IMR-90 (cell line): ENCODE results near the gene CENPT. TPM values are rescaled to one million over a fixed set of nuclear protein-coding genes. Genes with fewer than 3 reads are reported as not detected.

Source experiments
- ATAC-seq: fragments of 200-7000 bp; cut with Tn5 transposase; 2 replicates; pipeline ENCODE4 v1.9.1; 2020; ENCODE audit warnings: low read depth, mild to moderate bottlenecking, moderate library complexity
- BruUV-seq: library from RNA; stranded (reverse); fragments of 400-500 nt; replicated peaks from 2 replicates; lab custom pipeline; 2021; lab: Mats Ljungman, UMichigan
- CTCF ChIA-PET: fragments of 300-600 bp; formaldehyde crosslinking; extraction: SDS; loops from one replicate; lab custom pipeline; 2021; ENCODE audit warnings: antibody characterized with exemption; lab: Yijun Ruan, JAX
- POLR2A ChIA-PET: fragments of 300-600 bp; sonication (Branson Sonifier 250); formaldehyde crosslinking; loops from one replicate; lab custom pipeline; 2022; ENCODE audit warnings: antibody characterized with exemption; ENCODE audit not compliant: unreplicated experiment; lab: Charles Lee
- DNase-seq: peaks from one replicate; pipeline ENCODE4 v3.0.0; 2013
- H2AFZ ChIP-seq: replicated peaks from 2 replicates; pipeline ENCODE3; 2013; ENCODE audit warnings: low read length, mild to moderate bottlenecking; ENCODE audit not compliant: poor library complexity
- H2AK5ac ChIP-seq: 2 replicates; pipeline ENCODE4 v1.6.1; 2013; ENCODE audit warnings: low read depth, low read length, inconsistent platforms
- H2AK9ac ChIP-seq: replicated peaks from 2 replicates; pipeline ENCODE3; 2013; ENCODE audit warnings: mild to moderate bottlenecking, low read depth, low read length, moderate library complexity; ENCODE audit not compliant: poor library complexity
- H2BK120ac ChIP-seq: 2 replicates; pipeline ENCODE4 v1.6.1; 2013; ENCODE audit warnings: low read depth, low read length, inconsistent platforms
- H2BK15ac ChIP-seq: 3 replicates; pipeline ENCODE4 v1.6.1; 2013; ENCODE audit warnings: low read depth, low read length, inconsistent platforms
- H2BK20ac ChIP-seq: 2 replicates; pipeline ENCODE4 v1.6.1; 2013; ENCODE audit warnings: low read depth, mild to moderate bottlenecking, inconsistent platforms, low read length, moderate library complexity
- H2BK5ac ChIP-seq: 2 replicates; pipeline ENCODE4 v1.6.1; 2013; ENCODE audit warnings: mild to moderate bottlenecking, low read depth, low read length, inconsistent platforms; ENCODE audit not compliant: poor library complexity, severe bottlenecking
- H3K14ac ChIP-seq: replicated peaks from 2 replicates; pipeline ENCODE4 v1.6.1; 2013; ENCODE audit warnings: low read depth, low read length, inconsistent platforms
- H3K18ac ChIP-seq: 2 replicates; pipeline ENCODE4 v1.6.1; 2013; ENCODE audit warnings: low read depth, low read length, control low read depth
- H3K23ac ChIP-seq: 2 replicates; pipeline ENCODE4 v1.6.1; 2013; ENCODE audit warnings: low read depth, low read length, inconsistent platforms
- H3K27ac ChIP-seq: 2 replicates; pipeline ENCODE4 v1.5.1; 2013; ENCODE audit warnings: mild to moderate bottlenecking, control low read depth, low read length; ENCODE audit not compliant: insufficient read depth
- H3K27me3 ChIP-seq: 2 replicates; pipeline ENCODE4 v1.6.1; 2013; ENCODE audit warnings: low read length; ENCODE audit not compliant: control insufficient read depth, insufficient read depth
- H3K36me3 ChIP-seq: 2 replicates; pipeline ENCODE4 v1.6.1; 2013; ENCODE audit warnings: low read length, mixed read lengths; ENCODE audit not compliant: control insufficient read depth, insufficient read depth
- H3K4ac ChIP-seq: 2 replicates; pipeline ENCODE4 v1.6.1; 2013; ENCODE audit warnings: low read depth, low read length, inconsistent platforms
- H3K4me1 ChIP-seq: 2 replicates; pipeline ENCODE4 v1.6.1; 2013; ENCODE audit warnings: low read length, mixed read lengths; ENCODE audit not compliant: control insufficient read depth, insufficient read depth
- H3K4me2 ChIP-seq: 2 replicates; pipeline ENCODE4 v1.6.1; 2013; ENCODE audit warnings: low read depth, mild to moderate bottlenecking, control low read depth, low read length, moderate library complexity
- H3K4me3 ChIP-seq: 2 replicates; pipeline ENCODE4 v1.5.1; 2013; ENCODE audit warnings: low read depth, mild to moderate bottlenecking, control low read depth, low read length, moderate library complexity; ENCODE audit not compliant: insufficient read depth
- H3K56ac ChIP-seq: 2 replicates; pipeline ENCODE4 v1.6.1; 2013; ENCODE audit warnings: low read length, inconsistent platforms; ENCODE audit not compliant: insufficient read depth; ENCODE audit errors: extremely low read depth
- H3K79me1 ChIP-seq, 2 experiments: 2 replicates each; pipeline ENCODE4 v1.6.1; 2013; ENCODE audit warnings: low read length in 2 of 2, inconsistent platforms in 1 of 2, low read depth in 1 of 2
- H3K9ac ChIP-seq: 2 replicates; pipeline ENCODE4 v1.6.1; 2013; ENCODE audit warnings: low read depth, low read length, control low read depth
- H3K9me1 ChIP-seq: 2 replicates; pipeline ENCODE4 v1.6.1; 2013; ENCODE audit warnings: low read length, inconsistent platforms; ENCODE audit not compliant: insufficient read depth
- H3K9me3 ChIP-seq: 2 replicates; pipeline ENCODE4 v1.6.1; 2013; ENCODE audit warnings: low read length; ENCODE audit not compliant: control insufficient read depth, insufficient read depth
- H4K20me1 ChIP-seq: 2 replicates; pipeline ENCODE4 v1.6.1; 2013; ENCODE audit warnings: low read length, inconsistent platforms; ENCODE audit not compliant: insufficient read depth
- H4K5ac ChIP-seq: 2 replicates; pipeline ENCODE4 v1.6.1; 2013; ENCODE audit warnings: mild to moderate bottlenecking, low read depth, low read length, control low read depth
- H4K8ac ChIP-seq, 2 experiments: 2 replicates each; pipeline ENCODE4 v1.6.1; 2013; ENCODE audit warnings: low read depth in 2 of 2, low read length in 2 of 2, control low read depth in 1 of 2, inconsistent platforms in 1 of 2
- H4K91ac ChIP-seq: 2 replicates; pipeline ENCODE4 v1.6.1; 2013; ENCODE audit warnings: low read depth, low read length, inconsistent platforms; ENCODE audit not compliant: insufficient read depth
- CEBPB ChIP-seq: IDR thresholded peaks from 2 replicates; pipeline ENCODE4 v1.6.1; 2012; ENCODE audit warnings: low read depth, low read length, improper control_type of control experiment
- MAFK ChIP-seq: IDR thresholded peaks from 2 replicates; pipeline ENCODE4 v1.6.1; 2012; ENCODE audit warnings: low read depth, low read length, improper control_type of control experiment
- MAZ ChIP-seq: IDR thresholded peaks from 2 replicates; pipeline ENCODE4 v1.6.1; 2012; ENCODE audit warnings: low read depth, mild to moderate bottlenecking, low read length, improper control_type of control experiment, moderate library complexity, borderline replicate concordance
- NFE2L2 ChIP-seq: fragments of 150-350 bp; IDR thresholded peaks from 2 replicates; pipeline ENCODE4 v1.6.1; 2016; ENCODE audit warnings: low read depth, mild to moderate bottlenecking, low read length
- RAD21 ChIP-seq: IDR thresholded peaks from 2 replicates; pipeline ENCODE4 v1.6.1; 2012; ENCODE audit warnings: low read length, improper control_type of control experiment
- SMC3 ChIP-seq: fragments of 150-350 bp; IDR thresholded peaks from 2 replicates; pipeline ENCODE4 v1.6.1; 2016; ENCODE audit warnings: low read depth, mild to moderate bottlenecking, antibody characterized with exemption, low read length, moderate library complexity
- WGBS, 2 experiments: methylation state at CpG; one replicate each; pipeline versions ENCODE4 v1.1.5 to v1.1.7; 2013; ENCODE audit warnings: missing lambda C conversion rate in 2 of 2; ENCODE audit not compliant: insufficient read length in 1 of 2; ENCODE audit errors: extremely low coverage in 2 of 2; 5-methylcytosine and 5-hydroxymethylcytosine counted together
- dilution Hi-C: fragments of 300-500 bp; cut with HindIII; formaldehyde crosslinking; loops from one replicate; pipeline ENCODE4 v1.14.3; 2018; ENCODE audit warnings: low sequenced_read_pairs; ENCODE audit not compliant: unreplicated experiment
- in situ Hi-C: fragments of 300-500 bp; cut with MboI; formaldehyde crosslinking; loops from 3 replicates; pipeline ENCODE4 v1.14.3; 2019; ENCODE audit warnings: low sequenced_read_pairs, inconsistent platforms, mixed read lengths
- intact Hi-C: fragments of 100-400 bp; cut with micrococcal nuclease; formaldehyde crosslinking; loops from 2 replicates; pipeline ENCODE4 v1.10.0; 2022
- polyA plus RNA-seq, 3 experiments: library from polyadenylated mRNA; depleted of rRNA; stranded (reverse); fragments of >200 nt; gene quantifications; 2 replicates each; pipeline ENCODE4 v1.2.3, GENCODE V29; 2012; ENCODE audit warnings: low replicate concordance in 1 of 3
- total RNA-seq: library from RNA; depleted of rRNA; stranded (reverse); fragments of >200 nt; gene quantifications from 2 replicates; pipeline ENCODE4 v1.2.3, GENCODE V29; 2012

Gene CENPT
- total and polyA plus RNA-seq, 2 of the 4 experiments (the other 2 are of a cell fraction), result 33.3 to 83.1 TPM

DNA sequence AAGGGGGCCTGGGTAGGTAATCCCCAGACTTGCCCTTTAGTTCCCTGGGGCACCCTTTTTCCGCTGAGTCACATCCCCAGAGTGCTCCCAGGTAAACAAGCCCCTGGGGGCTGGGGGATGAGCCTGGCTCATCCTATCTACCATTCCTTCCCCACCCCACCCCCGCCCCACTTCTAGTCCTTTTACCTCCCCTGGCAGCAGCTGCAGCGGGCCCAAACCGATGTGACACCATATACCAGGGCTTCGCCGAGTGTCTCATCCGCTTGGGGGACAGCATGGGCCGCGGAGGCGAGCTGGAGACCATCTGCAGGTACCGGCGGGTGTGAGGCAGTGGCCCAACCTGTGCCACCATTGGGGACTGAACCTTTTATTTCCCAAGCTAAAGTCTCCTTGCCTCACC, 38.1 kb upstream of the CENPT start:
- Histone ChIP-seq H4K5ac (no peak overlapping the region), H2BK5ac (no peak overlapping the region), H4K20me1 (peaks cover 32% of the 10 kb centered on the region), H3K36me3 (peaks cover 38% of the 10 kb centered on the region), H3K9me3 (no peaks in the 10 kb centered on the region), H3K23ac (no peak overlapping the region), H3K27ac (no peak overlapping the region), H3K14ac (no peak overlapping the region), H2AK5ac (no peak overlapping the region), H4K8ac (no peak overlapping the region), H4K91ac (no peak overlapping the region), H2BK20ac (no peak overlapping the region), H3K4me1 (peaks cover 4% of the 10 kb centered on the region; the same call in 1 of the 2 replicates), H2AFZ (no peak overlapping the region), H3K4ac (no peak overlapping the region), H3K9ac (no peak overlapping the region), H3K79me1 (peaks cover 0 to 5% of the 10 kb centered on the region in 2 experiments; a peak in 2 of 4 replicates), H3K4me2 (no peak overlapping the region), H3K27me3 (no peaks in the 10 kb centered on the region), H3K4me3 (no peak overlapping the region), H3K18ac (no peak overlapping the region), H3K9me1 (no peaks in the 10 kb centered on the region), H3K56ac (no peak overlapping the region), H2BK120ac (no peak overlapping the region), H2AK9ac (no peak overlapping the region), H2BK15ac (no peak overlapping the region)
- no peak for ATAC-seq
- CTCF ChIA-PET, result interaction anchor here (1.3 kb wide), 1 partner anchor 69 kb away, joined by 3 read pairs; no protein-coding TSS in a partner anchor
- TF ChIP-seq SMC3, result no peak
- no peak for TF ChIP-seq RAD21
- TF ChIP-seq MAZ, result no peak
- no peak for TF ChIP-seq MAFK
- 0 out of 2 replicates have a peak, but pooled peaks have one; percentile 8 for TF ChIP-seq NFE2L2
- TF ChIP-seq CEBPB, result no peak
- BruUV-seq, result no TSS peak
- dilution Hi-C loops (no loop called here), intact Hi-C loops (no loop called here), in situ Hi-C loops (no loop called here)
- 80% methylated on average over 2 of the region's 12 CpGs; no CpG with 5 or more reads in 1 of the 2 experiments for WGBS, 2 experiments
- POLR2A ChIA-PET, result no interaction called here
- DNase-seq, result no peak
